GM18867 (cell line): ENCODE measurements around the gene RNF225.
"Not testable (repeated sequence)": the region's sequence is repeated elsewhere in the genome, so short reads cannot be mapped to it uniquely, and the experiment has no call there.

ENCODE experiments used
- ATAC-seq: cut with Tn5 transposase; IDR thresholded peaks from one replicate; pipeline ENCODE4 v1.9.1; 2021; ENCODE audit warnings: mild to moderate bottlenecking, moderate library complexity; ENCODE audit not compliant: unreplicated experiment

The RNF225 gene

DNA sequence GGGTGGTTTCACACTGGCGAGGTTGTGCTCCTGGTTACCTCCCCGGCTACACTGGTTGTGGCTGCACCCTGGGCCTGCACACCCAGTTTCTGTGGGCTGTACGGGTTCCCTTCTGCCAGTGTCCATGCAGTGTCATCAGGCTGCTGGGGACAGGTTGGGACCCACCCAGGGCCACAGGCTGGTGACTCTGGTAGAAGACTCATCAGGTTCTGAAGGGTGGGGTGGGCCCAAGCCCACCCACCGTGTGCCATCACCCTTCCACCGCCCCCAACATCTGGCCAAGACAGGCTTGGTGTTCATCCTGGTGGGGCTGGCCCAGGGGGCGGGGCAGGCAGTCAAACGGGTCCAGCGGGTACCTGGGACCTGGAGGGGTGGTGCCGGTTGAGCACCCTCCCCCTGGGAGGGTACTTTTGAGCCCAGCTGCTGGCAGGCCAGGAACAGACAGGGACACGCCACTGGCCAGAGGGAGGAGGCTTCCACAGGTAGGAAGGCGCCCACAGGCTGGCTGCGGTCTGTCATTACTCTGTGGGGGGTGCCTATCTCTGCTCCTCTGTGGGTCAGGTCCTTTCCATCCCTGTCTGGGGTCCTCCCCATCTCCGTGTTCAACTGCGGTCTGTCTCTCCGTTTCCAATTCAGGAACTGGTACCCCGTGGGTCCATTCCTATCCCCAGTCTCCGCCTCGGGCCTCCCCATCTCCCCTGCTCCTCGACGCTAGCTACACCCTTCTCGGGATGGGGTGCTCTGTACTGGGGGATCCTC lies at the start of gene RNF225:
Gene RNF225 (plus strand): TSS at position 437 of the 759 bp plus-strand sequence. CDS start 434 bp downstream, outside the sequence.
- no peak for ATAC-seq

DNA sequence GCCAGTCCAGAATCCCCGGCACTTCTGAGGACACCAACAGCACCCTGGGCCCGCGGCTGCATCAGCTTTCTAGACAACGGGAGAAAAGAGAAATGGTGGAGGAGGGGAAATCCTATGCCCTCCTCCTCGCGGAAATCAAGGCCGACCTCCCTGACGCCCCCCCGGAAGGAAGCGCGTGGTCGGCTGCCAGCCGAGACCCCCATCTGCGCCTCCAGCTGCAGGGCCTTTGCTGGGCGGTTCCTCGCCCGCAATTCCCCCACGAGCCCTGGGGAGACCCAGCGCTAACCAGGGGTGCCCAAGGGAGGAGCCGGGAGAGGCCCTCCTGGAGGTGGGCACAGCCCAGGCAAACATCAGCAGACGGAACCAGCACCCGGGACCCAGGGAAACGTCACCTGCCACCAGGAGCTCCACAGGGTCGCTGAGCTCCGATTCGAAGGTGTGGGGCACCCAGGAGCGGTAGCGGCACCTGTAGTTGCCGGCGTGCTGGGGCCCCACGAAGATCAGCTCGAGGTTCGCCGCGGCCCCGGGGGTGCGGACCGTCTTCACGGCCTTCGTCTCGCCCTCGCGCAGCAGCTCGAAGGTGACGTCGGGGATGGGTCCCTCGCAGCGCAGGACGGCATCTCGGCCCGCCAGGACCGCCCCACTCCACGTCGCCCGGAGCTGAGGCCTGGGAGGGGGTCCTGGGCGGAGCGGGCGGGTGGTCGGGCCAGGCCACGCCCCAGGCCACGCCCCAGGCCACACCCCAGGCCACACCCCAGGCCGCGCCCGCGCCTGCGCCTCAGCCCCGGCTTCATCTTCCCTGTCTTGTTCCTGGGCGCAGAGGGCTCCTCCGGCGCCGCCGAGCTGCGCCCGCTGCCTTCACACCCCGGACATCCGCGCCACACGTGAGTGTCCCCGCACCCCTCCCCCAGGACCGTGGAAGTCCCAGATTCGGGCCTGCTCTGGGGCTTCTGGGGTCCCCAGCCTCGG lies 48.2 kb upstream of the RNF225 start:
- ATAC-seq, result peak; percentile 89

DNA sequence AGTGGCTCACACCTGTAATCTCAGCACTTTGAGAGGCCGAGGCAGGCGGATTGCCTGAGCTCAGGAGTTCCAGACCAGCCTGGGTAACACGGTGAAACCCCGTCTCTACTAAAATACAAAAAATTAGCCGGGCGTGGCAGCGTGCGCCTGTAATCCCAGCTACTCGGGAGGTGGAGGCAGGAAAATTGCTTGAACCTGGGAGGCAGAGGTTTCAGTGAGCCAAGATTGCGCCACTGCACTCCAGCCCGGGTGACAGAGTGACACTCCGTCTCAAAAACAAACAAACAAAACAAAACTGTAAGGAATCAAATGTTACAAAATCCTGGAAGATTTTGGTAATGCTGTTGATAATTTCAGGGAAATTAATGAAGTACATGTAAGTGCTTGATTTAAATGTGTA lies 47.4 kb upstream of the RNF225 start:
- not testable (repeated sequence) for ATAC-seq

DNA sequence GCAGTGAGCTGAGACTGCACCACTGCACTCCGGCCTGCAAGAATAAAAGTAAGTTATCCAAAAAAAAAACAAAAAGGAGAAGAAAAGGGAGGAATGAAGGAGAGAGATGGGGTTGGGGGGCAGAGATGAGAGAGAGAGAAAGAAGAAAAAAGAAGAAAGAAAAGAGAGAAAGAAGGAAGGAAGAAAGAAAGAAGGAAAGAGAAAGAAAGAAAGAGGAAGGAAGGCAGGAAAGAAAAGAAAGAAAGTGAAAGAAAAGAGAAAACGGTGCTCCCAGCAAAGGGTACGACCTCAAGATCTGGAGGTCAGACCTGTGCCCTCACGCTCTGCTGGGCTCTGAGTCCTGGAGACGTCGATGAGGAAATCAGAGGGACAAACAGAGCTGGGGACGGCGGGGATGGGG lies 45.9 kb upstream of the RNF225 start:
- no peak for ATAC-seq

DNA sequence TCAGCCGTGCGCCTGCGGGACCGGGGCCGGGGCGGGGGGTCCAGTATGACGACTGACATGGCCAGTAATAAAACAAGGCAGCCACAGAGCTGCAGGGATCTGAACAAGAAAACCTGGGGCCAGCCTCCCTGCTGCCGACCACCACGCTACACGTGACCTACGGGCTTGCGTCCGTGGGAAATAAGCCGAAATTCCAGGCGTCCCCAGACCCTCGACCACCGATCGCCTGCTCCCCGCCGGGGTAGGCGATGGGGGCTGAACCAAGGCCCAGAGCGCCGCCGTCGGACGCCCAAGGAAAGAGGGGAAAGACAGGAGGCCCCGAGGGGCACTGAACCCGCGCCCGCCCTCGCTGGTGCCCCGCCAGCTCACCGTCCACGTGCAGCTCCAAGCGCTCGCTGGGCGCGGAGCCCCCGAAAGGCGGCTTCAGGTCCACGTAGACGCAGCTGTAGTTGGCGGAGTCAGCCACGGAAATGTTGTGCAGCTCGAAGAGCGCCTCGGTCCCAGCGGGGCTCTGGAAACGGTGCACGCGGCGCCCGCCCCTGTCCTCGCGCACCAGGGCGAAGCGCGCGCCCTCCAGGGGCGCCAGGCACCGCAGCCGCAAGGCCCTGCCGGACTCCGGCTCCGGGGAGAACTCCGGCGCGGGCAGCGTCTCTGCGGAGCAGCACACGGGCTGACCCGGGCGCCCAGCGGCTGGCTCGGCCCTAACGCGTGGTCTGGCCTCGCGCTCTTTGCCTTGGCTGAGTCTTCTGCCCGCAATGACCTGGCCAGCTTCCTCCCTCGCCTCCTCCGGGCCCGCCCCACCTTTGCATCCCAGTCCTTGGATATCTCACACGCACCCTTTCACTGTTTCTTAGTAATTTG lies 45.2 kb upstream of the RNF225 start:
- no peak for ATAC-seq

DNA sequence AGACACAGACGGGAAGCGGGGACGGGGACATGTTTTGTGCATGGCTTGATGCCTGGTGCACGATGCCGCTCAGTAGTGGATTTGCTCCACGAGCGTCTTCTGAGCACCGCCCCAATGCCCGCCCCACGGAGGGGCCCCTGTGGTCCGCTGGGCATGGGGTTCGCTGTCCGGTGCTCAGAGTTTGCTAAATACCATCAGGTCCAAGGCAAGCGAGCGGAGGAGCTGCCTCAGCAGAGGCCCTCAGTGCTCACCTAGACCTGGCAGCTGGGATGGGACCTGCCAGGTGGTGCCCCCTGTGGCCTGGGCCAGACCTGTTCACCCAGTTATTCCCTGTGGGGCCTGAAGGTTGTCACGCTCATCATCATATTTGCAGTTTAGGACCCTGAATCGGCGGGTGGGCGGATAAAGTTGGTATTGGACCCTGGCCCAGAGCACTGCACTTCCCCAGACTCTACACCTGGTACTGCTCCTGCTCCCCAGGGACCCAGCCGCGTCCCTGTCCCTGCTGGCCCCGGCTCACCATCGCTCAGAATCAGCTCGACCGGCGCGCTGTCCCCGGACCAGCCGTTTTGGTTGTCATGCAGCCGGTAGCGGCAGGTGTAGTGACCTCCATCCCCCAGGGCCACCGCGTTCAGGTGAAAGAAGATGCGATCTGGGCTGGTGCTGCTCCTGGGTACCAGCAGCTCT lies 44.4 kb upstream of the RNF225 start:
- no peak for ATAC-seq

DNA sequence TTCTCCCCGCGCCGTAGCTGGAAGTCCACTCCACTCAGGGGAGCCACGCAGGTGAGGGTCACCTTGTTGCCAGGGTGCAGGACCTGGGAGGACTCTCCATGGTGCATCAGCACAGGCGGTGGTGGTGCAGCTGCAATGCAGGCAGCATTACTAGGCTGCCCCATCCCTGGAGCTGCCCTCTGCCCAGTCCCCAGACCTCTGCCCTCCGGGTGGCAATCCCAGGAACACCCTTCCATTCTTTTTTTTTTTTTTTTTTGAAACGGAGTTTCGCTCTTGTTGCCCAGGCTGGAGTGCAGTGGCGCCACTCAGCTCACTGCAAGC lies 43.9 kb upstream of the RNF225 start:
- no peak for ATAC-seq

DNA sequence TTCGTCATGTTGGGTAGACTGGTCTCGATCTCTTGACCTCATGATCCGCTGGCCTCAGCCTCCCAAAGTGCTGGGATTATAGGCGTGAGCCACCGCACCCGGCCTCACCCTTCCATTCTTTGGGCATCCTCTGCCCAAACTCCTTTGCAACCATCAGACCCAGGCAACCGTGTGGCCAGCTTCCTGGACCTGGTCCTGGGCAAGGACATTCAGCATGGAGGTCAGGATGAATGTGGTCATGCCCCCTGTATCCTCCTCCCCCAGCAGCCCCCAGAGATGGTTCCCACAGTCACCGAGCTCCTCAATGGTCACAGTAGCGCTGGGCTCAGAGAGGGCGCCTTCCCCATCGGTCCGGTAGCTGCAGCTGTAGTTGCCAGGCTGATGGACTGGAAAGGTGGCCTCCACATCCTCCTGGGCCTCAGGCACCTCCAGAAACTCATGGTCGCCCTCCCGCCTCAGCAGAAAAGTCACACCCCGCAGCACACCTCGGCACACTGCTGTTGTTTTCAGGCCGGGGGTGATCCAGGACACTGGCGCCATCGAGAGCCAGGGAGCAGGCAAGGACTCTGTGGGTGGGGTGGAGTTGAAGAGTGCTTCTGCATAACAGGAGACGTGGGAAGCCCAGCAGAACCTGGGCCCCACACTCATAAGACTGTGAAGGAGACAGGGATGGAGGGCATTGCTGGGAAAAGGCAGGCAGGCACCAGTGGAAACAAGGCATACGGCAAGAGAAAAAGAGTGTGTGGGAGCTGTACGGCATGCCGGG lies 43.3 kb upstream of the RNF225 start:
- no peak for ATAC-seq

DNA sequence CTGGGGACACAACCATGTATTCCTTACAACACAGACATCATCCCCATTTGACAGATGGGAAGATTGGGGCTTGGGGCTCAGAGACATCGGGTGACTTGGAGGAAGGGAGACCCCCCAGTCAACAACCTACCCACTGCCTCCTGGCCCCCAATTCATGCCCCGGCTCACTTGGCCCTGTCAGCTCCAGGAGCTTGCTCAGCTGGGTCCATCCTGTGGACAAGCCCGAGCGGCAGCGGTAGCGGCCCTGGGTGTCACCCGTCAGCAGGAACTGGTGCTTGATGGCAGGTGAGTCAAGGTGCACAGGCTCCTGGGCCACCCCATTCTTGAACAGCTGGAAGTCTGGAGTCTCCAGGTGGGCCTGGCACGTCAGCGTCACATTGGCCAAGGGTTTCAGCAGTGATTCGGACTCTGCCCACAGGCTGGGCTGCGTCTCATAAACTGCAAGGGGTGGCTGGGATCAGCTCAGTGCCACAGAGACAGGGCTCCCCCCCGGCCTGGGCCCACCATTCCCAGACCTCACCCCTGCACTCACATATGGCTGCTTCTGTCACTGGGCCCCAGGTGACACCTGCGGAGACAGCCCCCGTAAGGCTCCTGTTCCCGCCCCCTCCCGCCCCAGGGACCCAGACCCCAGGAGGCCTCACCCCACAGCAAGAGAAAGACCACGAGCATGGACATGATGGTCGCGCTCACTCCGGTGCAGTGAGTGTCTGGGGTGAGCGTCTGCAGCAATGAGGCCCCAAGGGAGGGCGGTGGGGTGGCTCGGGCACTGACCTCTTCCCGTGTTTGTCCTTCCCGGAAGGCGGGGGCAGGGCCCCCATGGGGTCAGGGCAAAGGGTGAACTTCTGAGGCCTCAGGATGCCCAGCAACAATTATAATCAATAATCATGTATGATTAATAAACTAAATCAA lies 42.4 kb upstream of the RNF225 start, which contains the start of gene A1BG:
Gene A1BG (minus strand): TSS at position 733 of the 912 bp plus-strand sequence. CDS start 55 bp downstream, at position 678.
- no peak for ATAC-seq

DNA sequence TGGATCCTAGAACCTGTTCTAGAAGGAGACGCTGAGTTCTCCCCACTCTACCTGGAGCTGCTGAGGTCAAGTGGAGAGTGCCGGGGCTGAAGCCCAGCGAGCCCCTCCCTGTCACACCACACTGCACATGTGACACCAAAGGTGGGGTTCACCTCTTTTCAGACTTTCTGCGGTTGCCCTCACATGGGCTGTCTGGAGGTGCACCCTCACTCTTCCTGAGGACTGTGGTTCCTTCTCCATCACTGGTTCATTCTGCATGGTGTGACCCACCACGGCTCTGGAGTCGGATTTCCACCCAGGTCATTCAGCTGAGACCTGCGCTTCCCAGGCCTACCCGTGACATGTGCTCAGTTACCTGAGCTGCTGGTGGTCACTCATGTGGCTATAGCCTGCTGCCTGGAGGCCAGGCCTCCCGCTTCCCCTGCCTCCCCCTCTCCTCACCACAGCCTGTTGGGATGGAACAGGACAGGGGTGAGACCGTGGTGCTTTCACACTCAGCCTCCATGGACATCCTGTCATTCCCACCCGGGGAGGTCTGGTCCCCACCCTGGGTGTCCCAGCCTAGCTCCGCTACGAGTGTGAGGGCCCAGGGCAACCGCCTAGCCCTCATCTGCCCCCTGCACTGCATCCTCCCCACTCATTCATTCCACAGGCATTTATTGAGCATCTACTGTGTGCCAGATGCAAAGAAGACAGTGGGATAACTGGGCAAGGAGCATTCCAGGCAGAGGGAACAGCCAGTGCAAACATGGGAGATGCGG lies 41.6 kb upstream of the RNF225 start:
- ATAC-seq, result no peak

DNA sequence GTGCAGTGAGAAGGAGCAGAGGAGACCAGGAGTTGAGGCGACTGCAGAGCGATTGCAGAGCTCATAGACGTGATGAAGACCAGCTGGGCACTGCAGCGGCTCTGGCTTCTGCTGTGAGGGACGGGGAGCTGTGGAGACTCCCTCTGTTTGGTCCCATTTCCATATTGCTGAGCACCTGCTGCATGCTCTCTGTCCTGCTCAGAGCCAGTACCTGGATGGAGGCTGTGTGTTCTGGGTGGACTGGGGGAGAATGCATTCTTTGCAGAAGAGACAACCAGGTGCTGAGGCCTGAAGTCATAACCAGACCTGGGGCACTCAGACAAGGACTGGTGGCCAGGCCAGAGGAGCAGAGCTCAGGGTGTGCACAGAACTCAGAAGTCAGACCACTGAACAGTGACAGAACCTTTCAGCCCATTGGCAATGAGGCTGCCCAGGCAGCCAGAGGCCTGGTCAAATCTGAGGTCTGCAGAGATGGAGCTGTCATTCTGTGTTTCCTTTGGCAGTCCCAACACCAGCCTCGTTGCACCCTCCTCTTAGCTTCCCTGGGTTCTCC lies 40.9 kb upstream of the RNF225 start:
- ATAC-seq, result no peak

DNA sequence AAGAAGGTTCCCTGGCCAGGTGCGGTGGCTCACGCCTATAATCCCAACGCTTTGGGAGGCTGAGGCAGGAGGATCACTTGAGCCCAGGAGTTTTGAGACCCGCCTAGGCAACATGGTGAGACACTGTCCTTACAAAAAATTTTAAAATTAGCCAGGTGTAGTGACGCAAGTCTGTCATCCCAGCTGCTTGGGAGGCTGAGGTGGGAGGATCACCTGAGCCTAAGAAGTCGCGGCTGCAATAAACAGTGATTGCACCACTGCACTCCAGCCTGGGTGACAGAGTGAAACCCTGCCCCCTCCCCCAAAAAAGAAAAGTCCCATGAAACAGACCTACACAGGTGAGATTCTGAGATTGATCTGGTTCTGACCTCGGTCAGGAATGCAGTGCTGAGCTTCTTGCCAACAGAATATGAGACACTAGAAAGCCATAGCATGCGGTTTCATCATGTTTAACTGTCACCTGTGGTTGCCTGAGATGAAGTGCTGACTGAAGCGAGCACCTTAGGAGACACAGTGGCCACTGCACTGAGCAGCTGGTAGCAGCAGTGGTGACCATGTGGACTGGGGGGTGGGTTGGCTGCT lies 40.1 kb upstream of the RNF225 start:
- ATAC-seq, result no peak

DNA sequence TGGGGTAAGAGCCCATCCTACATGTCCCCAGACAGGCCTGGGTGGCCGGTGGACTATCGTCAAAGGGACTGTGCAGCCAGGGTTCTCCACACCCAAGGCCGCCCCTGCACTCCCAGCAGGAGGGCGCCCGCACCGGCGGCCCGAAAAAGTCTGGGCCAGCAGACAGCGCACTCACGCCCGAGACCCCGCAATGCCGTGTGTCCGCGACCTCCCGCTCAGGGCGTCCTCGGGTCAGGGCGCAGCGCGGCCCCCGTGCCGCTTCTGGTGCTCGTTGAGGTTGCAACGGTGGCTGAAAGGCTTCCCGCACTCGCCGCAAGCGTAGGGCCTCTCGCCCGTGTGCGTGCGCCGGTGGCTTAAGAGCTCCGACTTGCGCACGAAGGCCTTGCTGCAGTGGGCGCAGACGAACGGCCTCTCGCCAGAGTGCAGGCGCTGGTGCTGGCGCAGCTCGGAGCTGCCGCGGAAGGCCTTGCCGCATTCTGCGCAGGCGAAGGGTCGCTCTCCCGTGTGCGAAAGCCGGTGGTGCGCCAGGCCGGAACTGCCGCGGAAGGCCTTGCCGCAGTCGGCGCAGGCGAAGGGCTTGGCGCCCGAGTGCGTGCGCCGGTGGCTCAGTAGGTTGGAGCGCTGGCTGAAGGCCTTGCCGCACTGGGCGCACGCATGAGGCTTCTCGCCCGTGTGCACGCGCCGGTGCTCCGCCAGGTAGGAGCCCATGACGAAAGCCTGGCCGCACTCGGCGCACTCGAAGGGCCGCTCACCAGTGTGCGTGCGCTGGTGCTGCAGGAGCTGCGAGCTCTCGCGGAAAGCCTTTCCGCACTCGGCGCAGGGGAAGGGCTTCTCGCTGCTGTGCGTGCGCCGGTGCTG lies 39.3 kb upstream of the RNF225 start:
- no peak for ATAC-seq

DNA sequence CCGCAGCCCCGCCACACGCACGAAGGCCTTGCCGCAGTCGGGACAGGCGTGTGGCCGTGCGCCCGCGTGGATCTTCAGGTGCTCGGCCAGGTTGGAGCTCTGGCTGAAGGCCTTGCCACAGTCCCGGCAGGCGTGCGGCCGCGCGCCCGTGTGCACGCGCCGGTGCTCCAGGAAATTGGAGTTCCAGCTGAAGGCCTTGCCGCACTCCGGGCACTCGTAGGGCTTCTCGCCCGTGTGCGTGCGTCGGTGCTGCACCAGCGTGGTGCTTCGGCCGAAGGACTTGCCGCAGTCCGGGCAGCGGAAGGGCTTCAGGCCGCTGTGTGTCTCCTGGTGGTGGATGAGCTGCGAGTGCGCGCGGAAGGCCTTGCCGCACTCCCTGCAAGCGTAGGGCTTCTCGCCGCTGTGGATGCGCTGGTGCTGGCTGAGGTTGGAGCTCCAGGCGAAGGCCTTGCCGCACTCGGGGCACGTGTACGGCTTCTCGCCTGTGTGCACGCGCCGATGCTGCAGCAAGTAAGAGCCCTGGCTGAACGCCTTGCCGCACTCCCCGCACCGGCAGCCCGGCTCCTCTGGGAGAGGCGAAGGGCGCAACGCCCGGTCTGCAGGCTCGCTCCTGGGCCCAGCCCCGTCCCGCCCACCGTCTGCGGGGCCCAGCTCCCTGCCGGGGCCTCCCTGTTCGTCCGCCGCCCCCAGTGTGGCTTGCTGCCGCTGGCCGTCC lies 38.5 kb upstream of the RNF225 start:
- no peak for ATAC-seq

DNA sequence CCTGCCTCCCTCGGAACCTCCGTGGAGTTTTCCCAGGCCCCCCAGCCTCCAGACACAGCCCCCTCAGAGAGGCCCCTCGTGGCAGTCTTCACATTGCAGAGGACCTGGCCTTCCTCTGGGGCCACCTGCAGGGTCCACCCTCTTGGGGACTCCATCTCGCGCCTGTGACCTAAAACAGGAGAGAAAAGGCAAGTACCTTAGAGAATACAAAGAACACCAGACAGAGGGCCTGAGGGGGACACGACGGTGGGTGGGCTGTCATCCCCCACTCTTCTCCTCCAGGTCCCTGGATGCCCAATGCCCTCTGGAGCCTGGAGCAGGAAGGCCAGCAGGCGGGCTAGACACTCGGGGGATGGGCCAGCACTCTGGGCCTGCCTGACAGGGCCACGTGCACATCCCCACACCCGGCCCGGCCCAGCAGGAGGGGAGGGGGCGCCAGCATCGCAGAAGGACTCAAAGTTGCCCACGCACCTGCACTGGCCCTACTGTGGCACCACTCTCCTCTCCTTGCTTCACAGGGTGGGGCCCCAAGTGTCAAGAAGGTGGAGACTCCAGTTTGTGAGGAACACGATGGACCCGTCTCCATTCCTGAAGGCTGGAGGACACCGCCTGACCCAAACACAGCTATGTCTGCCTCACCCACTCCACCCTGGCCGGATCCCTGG lies 37.8 kb upstream of the RNF225 start:
- ATAC-seq, result no peak
